Measurements from ENCODE around the gene SAMHD1. TPM values are rescaled to one million over a fixed set of nuclear protein-coding genes. Genes with fewer than 3 reads are reported as not detected.

SAMHD1 gene
- total RNA-seq, 2 experiments from 2014 or later: 10.6 to 20.8 TPM

DNA sequence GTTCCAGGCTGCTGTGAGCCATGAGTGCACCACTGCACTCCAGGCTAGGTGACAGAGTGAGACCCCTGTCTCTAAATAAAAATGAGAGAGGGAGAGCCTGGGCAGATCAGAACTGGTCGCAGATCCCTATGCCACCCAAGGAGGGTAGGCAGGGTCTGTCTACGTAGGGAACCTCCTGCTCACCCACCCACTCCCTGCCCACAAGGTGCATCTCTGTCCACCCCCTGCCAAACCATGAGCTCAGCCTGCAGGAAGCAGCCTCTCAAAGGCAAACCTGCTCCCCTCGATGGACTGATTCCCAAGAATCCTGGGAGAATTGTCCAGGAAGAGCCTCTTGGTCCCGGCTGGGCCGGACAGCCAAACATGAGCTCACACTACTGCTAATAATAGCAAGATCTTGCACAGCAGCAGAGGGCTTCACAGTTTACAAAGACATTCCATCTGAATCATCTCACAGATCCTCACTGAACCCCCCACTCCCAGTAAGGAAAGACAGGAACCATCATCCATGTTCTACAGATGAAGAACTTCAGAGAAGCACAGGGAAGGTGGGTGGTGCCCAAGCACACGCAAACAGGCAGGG, 103.3 kb downstream of the SAMHD1 start:
- POLR2A ChIA-PET: interaction anchor here (0.6 to 7.8 kb wide), 7 partner anchors 10 to 103 kb away, joined by 3 to 87 read pairs (median 4); no protein-coding TSS in a partner anchor
- TF ChIP-seq, protein P1, sequence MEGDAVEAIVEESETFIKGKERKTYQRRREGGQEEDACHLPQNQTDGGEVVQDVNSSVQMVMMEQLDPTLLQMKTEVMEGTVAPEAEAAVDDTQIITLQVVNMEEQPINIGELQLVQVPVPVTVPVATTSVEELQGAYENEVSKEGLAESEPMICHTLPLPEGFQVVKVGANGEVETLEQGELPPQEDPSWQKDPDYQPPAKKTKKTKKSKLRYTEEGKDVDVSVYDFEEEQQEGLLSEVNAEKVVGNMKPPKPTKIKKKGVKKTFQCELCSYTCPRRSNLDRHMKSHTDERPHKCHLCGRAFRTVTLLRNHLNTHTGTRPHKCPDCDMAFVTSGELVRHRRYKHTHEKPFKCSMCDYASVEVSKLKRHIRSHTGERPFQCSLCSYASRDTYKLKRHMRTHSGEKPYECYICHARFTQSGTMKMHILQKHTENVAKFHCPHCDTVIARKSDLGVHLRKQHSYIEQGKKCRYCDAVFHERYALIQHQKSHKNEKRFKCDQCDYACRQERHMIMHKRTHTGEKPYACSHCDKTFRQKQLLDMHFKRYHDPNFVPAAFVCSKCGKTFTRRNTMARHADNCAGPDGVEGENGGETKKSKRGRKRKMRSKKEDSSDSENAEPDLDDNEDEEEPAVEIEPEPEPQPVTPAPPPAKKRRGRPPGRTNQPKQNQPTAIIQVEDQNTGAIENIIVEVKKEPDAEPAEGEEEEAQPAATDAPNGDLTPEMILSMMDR (conservative IDR thresholded peaks at IDR 0.05; ENCODE audit: low read length): no peak
- TF ChIP-seq EZH2phosphoT487 (IDR thresholded peaks at IDR 0.05; ENCODE audit: borderline replicate concordance, low read depth, low read length): no peak
- Histone ChIP-seq H3K9me3 (ENCODE audit: low read length) (peaks cover 6% of the 10 kb centered on the region), H3K4me2 (ENCODE audit: low read length) (peak overlapping the region; percentile 16; the same call in 1 of the 2 replicates), H2AFZ (ENCODE audit: low read length) (no peak overlapping the region), H3K4me1 (ENCODE audit: insufficient read depth, low read length, poor library complexity, severe bottlenecking) (peaks cover 84% of the 10 kb centered on the region), H4K20me1 (ENCODE audit: insufficient read depth, low read length) (no peaks in the 10 kb centered on the region), H3K36me3 (ENCODE audit: insufficient read depth, low read length) (peaks cover 7% of the 10 kb centered on the region), H3K27ac (ENCODE audit: low read depth, low read length, poor library complexity, severe bottlenecking) (no peak overlapping the region), H3K4me3 (ENCODE audit: low read depth, low read length, poor library complexity, severe bottlenecking) (no peak overlapping the region), H3K79me2 (ENCODE audit: insufficient read depth, low read depth, low read length) (no peaks in the 10 kb centered on the region), H3K9me2 (ENCODE audit: insufficient read depth, low read length) (no peaks in the 10 kb centered on the region)
- CTCF ChIA-PET (ENCODE audit: unreplicated experiment): interaction anchor here (2.7 to 3.9 kb wide), 2 partner anchors 12 to 16 kb away, joined by 10 to 22 read pairs; a partner anchor contains a TSS
- BruUV-seq (replicated peaks): no TSS peak
- intact Hi-C loops (cut with micrococcal nuclease; ENCODE audit: unreplicated experiment): no loop called here
- no peak for DNase-seq (ENCODE audit: low spot score)

DNA sequence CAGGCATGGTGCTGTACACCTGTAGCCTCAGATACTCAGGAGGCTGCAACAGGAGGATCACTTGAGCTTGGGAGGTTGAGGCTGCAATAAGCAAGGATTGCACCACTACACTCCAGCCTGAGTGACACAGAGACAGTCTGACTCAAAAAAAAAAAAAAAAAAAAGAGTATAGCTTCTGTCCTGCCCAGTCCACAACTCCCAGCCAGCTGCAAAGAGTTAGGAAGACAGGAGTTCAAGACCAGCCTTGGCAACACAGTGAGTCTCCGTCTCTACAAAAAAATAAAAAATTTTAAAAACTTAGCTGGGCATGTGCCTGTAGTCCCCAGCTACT, 103.8 kb downstream of the SAMHD1 start:
- no peak overlapping the region for H3K4me2 ChIP-seq (ENCODE audit: low read length)
- H3K27ac ChIP-seq (ENCODE audit: low read depth, low read length, poor library complexity, severe bottlenecking): peak overlapping the region; percentile 93
- DNase-seq (ENCODE audit: low spot score): no peak
- H4K20me1 ChIP-seq (ENCODE audit: insufficient read depth, low read length): no peaks in the 10 kb centered on the region
- no TSS peak for BruUV-seq (replicated peaks)
- no peak overlapping the region for H2AFZ ChIP-seq (ENCODE audit: low read length)
- H3K4me1 ChIP-seq (ENCODE audit: insufficient read depth, low read length, poor library complexity, severe bottlenecking): peaks cover 89% of the 10 kb centered on the region
- H3K9me2 ChIP-seq (ENCODE audit: insufficient read depth, low read length): no peaks in the 10 kb centered on the region
- ChIA-PET POLR2A (interaction anchor here (0.6 to 7.8 kb wide), 7 partner anchors 9 to 102 kb away, joined by 3 to 87 read pairs (median 4); no protein-coding TSS in a partner anchor), CTCF (ENCODE audit: unreplicated experiment) (interaction anchor here (0.5 to 3.9 kb wide), 3 partner anchors 12 to 57 kb away, joined by 5 to 22 read pairs (median 10); a partner anchor contains a TSS)
- peaks cover 6% of the 10 kb centered on the region for H3K9me3 ChIP-seq (ENCODE audit: low read length)
- H3K36me3 ChIP-seq (ENCODE audit: insufficient read depth, low read length): peaks cover 7% of the 10 kb centered on the region
- H3K4me3 ChIP-seq (ENCODE audit: low read depth, low read length, poor library complexity, severe bottlenecking): no peak overlapping the region
- intact Hi-C loops (cut with micrococcal nuclease; ENCODE audit: unreplicated experiment): no loop called here
- no peak for TF ChIP-seq EZH2phosphoT487 (IDR thresholded peaks at IDR 0.05; ENCODE audit: borderline replicate concordance, low read depth, low read length)
- TF ChIP-seq, protein P1 (conservative IDR thresholded peaks at IDR 0.05; ENCODE audit: low read length): no peak
- no peaks in the 10 kb centered on the region for H3K79me2 ChIP-seq (ENCODE audit: insufficient read depth, low read depth, low read length)
